T-helper 2 cell treated with Interferon-gamma antibody and Interleukin-4, amounts not matched to agents 100 ng/mL and 5 ng/mL, for 36 hours (primary cell): Measurements from ENCODE around the gene GPD2. TPM values are rescaled to one million over a fixed set of nuclear protein-coding genes. Genes with fewer than 3 reads are reported as not detected.
"Not testable (repeated sequence)": the region's sequence is repeated elsewhere in the genome, so short reads cannot be mapped to it uniquely, and the experiment has no call there.

ENCODE experiments used
- intact Hi-C: fragments of 100-400 bp; cut with micrococcal nuclease; formaldehyde crosslinking; loops from one replicate; pipeline ENCODE4 v1.15.1; 2023
- total RNA-seq: library from RNA; stranded (reverse); gene quantifications from 2 replicates; pipeline ENCODE4 v1.2.3, GENCODE V29; 2022

The GPD2 gene
- total RNA-seq, 1 donor from 2014 or later: 17.7 TPM

- intact Hi-C loops: no loop called here
Observed at GRCh38 chr2:156574112-156574511, 137.9 kb downstream of the GPD2 start.

DNA sequence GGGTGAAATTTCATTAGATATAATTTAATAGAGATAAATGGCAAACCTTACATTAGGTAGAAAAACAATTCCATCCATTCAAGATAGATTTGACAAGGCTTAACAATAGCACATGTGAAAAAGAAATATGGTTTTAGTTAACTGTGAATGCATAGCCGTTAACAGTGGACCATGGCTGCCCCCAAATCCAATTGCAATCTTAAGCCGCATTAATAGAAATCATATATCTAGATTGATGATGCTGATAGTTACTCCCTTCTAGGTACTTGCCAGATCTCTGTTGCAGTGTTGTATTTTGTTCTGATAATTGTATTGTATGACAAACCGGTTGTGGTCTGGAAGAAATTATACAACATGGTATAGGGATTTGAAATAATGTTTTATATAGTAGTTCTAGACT lies 139.8 kb downstream of the GPD2 start:
- intact Hi-C loops: no loop called here

- intact Hi-C loops: no loop called here
Observed at GRCh38 chr2:156580501-156580900, 144.3 kb downstream of the GPD2 start.

DNA sequence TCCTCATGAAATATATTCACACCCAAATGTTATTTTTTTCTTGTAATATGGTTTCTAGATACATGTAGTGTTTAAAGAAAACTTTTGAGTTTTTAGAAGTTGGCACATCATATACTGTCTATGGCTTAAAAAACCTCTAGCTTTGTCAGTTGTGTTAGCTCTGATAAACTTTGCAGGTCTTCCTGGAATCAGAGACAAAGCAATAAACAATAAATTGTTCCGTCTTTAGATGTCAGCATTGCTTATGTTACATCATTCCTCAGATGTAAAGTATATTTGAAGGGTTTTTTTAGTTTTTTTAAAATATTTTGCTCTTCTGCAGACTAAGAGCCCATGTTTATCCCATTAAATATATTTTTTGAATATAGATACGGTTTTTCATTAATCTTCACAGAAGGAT lies 145.1 kb downstream of the GPD2 start:
- intact Hi-C loops: no loop called here

GRCh38 chr2:156585457-156585856 lies 149.3 kb downstream of the GPD2 start:
- intact Hi-C loops: loop anchor here (5.0 kb wide), 3 partner anchors 148 to 1208 kb away; partner anchors contain the start of gene GPD2

- intact Hi-C loops: loop anchor here (5.0 kb wide), 3 partner anchors 149 to 1209 kb away; partner anchors contain the start of gene GPD2
Observed at GRCh38 chr2:156586621-156587020, 150.4 kb downstream of the GPD2 start.

DNA sequence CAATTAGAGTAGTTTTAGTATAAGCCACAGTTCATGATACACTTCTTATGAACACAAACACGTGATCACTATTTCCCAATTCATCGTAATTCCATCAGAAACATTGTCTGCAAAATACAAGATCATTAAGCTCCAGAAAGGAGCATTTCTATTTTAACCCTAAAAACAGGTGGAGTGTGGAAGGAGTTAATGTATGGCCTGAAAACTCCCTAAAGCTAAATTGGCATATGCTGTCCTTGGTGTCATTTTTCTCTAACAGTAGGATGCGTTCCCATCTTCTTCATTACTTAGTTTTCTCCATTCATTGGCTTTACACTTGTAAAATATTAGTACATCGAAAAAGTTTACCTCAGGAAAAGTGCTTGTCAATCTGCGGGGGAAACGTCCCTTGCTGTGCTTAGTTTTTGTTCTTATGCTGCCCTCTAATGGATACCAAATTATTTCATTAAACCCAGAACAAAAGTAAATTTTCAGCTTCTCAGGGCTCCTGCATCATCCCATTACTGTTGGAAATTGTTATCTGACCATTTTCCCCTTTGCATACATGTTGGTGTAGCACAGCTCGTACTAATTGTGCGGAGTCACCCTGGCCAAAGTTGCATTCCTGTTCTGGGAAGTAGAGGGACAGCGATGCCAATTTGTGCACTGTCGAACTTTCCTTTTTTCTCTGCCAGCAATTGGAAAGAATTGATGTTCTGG lies 153.4 kb downstream of the GPD2 start:
- intact Hi-C loops: loop anchor here (1.0 to 5.0 kb wide), 8 partner anchors 152 to 1212 kb away; partner anchors contain the start of gene GPD2

GRCh38 chr2:156590085-156590739 lies 154.0 kb downstream of the GPD2 start:
- intact Hi-C loops: loop anchor here (2.0 kb wide), 1 partner anchor 523 kb away; no protein-coding TSS in a partner anchor

GRCh38 chr2:156592809-156593593 lies 156.8 kb downstream of the GPD2 start:
- intact Hi-C loops: no loop called here

DNA sequence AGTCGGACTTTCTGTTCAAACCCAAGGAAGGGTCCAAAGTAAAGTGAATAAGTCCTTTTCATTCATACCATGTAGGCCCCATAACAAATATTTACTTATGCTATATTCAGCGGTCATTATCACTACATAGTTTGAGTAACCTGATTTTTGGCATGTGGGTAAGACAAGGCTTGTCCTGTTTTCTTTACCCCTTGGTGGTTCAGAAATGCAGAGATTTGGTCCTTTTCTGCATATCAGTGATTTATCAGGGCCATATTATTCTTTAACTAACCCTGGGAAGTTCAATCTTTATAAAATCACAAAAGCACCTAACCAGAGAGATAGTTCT lies 157.4 kb downstream of the GPD2 start:
- intact Hi-C loops: no loop called here

DNA sequence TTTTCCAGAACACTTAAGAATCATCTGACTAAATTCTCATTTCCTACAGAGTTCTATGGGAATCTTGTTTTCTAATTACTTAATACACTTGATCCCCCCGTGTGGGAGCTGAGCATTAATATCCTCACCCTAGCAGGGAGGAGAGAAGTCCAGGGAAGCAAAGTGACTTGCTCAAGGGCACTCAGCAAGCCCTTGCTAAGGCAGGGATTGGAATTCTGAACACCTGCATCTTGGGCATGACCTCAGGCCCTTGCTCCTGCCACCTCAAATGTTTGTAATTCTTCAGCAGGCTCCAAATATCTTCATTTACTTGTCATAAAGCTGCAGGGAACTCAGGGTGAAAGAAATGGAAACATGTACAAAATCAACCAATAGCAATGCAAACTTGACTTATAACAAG lies 162.4 kb downstream of the GPD2 start:
- intact Hi-C loops: loop anchor here (5.0 kb wide), 1 partner anchor 594 kb away; no protein-coding TSS in a partner anchor

DNA sequence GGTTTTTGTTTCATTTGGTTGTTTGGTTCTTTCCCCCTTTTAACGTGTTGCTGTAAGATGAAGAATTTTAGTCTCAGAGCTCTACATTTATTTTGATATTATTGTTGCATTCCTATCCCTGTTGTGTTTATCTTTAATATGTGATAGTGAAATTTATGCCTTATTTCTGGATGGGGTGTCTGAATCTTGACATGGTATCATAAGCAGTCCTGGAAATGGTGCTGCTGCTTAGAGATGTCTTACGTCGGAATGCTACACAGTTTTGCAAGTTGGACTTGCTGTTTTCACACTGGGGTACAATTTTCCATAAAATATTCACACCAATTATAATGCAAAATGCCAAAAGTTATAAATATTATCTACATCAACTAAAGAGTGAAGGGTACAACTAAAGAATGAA lies 164.0 kb downstream of the GPD2 start:
- intact Hi-C loops: no loop called here

GRCh38 chr2:156601855-156602551 lies 165.8 kb downstream of the GPD2 start:
- intact Hi-C loops: no loop called here

DNA sequence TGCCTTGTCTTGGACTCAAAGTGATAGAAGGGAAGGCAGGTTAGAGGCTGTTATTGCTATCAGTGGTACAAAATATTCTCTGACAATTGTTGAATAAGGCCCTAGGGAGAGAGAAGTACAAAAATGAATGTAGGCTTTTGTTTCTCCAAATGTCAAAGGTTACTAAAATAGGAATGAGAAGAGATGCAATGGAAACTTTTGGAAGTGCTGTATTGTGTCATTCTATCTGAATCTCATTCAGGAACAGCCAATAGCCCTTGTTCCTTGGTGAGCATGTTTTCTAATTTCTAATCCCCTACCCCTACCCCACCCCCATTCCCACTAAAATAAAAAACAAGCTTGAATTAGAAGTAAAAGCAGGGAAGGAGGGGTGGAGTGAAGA lies 166.4 kb downstream of the GPD2 start:
- intact Hi-C loops: no loop called here

- intact Hi-C loops: no loop called here
Observed at GRCh38 chr2:156615836-156616322, 179.7 kb downstream of the GPD2 start.

DNA sequence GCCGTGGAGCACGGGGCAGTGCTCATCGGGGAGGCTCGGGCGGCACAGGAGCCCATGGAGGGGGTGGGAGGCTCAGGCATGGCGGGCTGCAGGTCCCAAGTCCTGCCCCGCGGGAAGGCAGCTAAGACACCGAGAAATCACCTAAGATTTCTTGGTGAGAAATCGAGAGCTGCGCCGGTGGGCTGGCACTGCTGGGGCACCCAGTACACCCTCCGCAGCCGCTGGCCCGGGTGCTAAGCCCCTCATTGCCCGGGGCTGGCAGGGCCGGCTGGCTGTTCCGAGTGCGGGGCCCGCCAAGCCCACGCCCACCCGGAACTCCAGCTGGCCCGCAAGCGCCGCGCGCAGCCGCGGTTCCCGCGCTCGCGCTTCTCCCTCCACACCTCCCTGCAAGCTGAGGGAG lies 181.9 kb downstream of the GPD2 start:
- intact Hi-C loops: not testable (repeated sequence)

GRCh38 chr2:156619021-156619539 lies 182.9 kb downstream of the GPD2 start:
- intact Hi-C loops: no loop called here

DNA sequence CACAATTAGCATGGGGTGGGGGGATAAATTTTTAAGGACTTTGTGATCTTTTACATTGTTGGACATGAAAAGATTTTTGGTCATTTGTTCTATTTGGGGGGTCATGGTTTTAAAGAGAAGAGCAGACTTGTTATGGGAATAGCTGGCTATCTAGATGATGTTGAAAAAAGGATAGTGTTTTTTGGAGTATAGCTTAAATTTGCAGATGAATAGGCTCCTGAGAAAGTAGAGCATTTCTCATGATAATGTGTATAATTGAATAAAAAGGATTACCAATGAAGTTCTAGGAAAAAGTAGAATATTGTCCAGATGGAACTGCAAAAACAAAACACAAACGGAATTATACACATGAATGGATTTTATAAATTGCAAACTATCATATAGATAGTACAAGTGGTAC lies 186.3 kb downstream of the GPD2 start:
- intact Hi-C loops: no loop called here

DNA sequence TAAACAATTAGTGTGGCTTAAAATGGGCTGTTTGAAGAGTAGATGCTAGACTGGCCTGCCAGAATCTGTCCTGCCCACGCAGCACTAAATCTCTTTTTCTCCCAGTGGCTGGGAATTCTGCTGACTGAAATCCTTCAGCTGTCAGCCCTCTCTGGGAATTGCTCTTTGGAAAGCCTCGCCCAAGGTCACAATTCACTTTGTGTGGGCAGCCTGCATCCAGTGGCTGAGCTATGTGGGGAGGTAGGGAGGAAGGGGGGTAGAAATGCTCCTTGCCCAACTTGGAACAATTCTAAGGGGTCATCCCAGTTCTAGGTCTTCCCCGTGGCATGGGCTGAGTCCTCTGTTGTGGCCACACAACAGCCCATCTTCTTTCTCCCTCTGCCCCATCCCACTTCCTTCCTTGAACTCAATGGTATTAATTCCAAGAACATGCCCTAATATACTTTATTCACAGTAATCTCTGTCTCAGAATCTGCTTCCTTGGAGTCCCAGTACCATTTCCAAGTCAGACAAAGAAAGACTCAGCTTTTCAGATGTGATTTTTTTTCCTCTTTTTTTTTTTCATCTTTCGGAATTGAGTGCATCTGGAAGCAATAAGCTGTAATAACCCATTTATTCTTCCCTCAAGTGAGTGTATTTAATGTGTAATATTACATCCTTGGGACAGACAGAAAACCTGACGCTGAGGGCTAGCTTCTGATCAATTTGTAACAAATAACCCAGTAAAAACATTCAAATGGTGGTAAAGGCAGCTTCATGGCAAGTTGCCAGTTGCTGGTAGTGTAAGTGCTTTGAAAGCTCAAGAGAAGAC lies 189.4 kb downstream of the GPD2 start:
- intact Hi-C loops: no loop called here

DNA sequence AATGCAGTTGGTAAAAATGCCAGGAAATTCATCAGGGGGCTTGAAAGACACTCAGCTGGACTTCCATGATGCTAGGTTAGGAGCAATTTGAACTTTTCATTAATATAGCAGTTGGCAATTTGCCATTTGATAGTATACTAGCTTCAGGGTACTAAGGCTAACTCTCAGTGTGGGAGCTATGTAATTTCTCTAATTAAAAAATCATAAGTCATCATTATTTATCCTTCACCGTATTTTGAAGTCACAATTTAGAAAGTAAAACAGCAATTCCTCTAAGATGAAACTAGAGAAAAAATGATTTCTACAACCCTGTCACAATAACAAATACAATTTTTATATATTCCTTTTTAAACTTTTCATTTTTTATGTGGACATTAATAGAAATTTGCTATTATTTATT lies 190.8 kb downstream of the GPD2 start:
- intact Hi-C loops: no loop called here
